ENCODE data around the gene NPM3.

- TF ChIP-seq NANOG (IDR thresholded peaks at IDR 0.05; ENCODE audit: insufficient read depth, low read depth, low read length, poor library complexity, severe bottlenecking) = no peak
- TF ChIP-seq CTCF (IDR thresholded peaks at IDR 0.05; ENCODE audit: control extremely low read depth in 1 of 3, insufficient read depth in 1 of 3, low read depth in 1 of 3, low read length in 3 of 3) = no peak
- TF ChIP-seq SIN3A (conservative IDR thresholded peaks at IDR 0.05 in 1 of 2, IDR thresholded peaks at IDR 0.05 in 1 of 2; ENCODE audit: low read depth in 1 of 2, low read length in 2 of 2) = no peak
- peak; percentile 37 for TF ChIP-seq POLR2AphosphoS5 (IDR thresholded peaks at IDR 0.05; ENCODE audit: low read depth, low read length)
- TF ChIP-seq POLR2A (IDR thresholded peaks at IDR 0.05; ENCODE audit: control extremely low read depth in 1 of 2, low read depth in 2 of 2, low read length in 2 of 2) = peak in 1 of 2 experiments; percentile 46; a peak in 2 of 3 replicates
- no peak for TF ChIP-seq USF2 (IDR thresholded peaks at IDR 0.05; ENCODE audit: low read length)
- TF ChIP-seq TAF1 (IDR thresholded peaks at IDR 0.05; ENCODE audit: low read depth, low read length) = no peak
- TF ChIP-seq JUND (IDR thresholded peaks at IDR 0.05; ENCODE audit: low read length) = no peak
- no peak for TF ChIP-seq EGR1 (IDR thresholded peaks at IDR 0.05; ENCODE audit: borderline replicate concordance, low read depth, low read length)
- TF ChIP-seq HDAC2 (IDR thresholded peaks at IDR 0.05; ENCODE audit: borderline replicate concordance in 1 of 2, low read depth in 2 of 2, low read length in 2 of 2) = no peak; a peak in 1 of 4 replicates
- no peak for TF ChIP-seq YY1 (IDR thresholded peaks at IDR 0.05; ENCODE audit: low read depth, low read length)
- no peak for TF ChIP-seq SAP30 (IDR thresholded peaks at IDR 0.05; ENCODE audit: insufficient read depth, insufficient replicate concordance, low read length)
- no peak for TF ChIP-seq MAX (IDR thresholded peaks at IDR 0.05)
- TF ChIP-seq EP300 (IDR thresholded peaks at IDR 0.05; ENCODE audit: borderline replicate concordance in 1 of 2, low read depth in 2 of 2, low read length in 2 of 2) = no peak
Measured at GRCh38 chr10:101817337-101818118, 34.3 kb upstream of the NPM3 start.

Data from H1 (cell line).